Ishikawa (cell line): ENCODE data around the gene ANTXR1.
A peak's percentile ranks its signal among the peaks of the same experiment; 100 is the strongest.

Source experiments
- CEBPB ChIP-seq: IDR thresholded peaks from 2 replicates; pipeline ENCODE4 v1.6.1; 2012
- CREB1 ChIP-seq: IDR thresholded peaks from 2 replicates; pipeline ENCODE4 v1.6.1; 2012; ENCODE audit warnings: low read depth
- EGR1 ChIP-seq: IDR thresholded peaks from 2 replicates; pipeline ENCODE4 v1.6.1; 2012
- EP300 ChIP-seq: IDR thresholded peaks from 2 replicates; pipeline ENCODE4 v1.6.1; 2012; ENCODE audit warnings: borderline replicate concordance
- FOXM1 ChIP-seq: IDR thresholded peaks from 2 replicates; pipeline ENCODE4 v1.6.1; 2012; ENCODE audit warnings: low read depth, borderline replicate concordance
- NFIC ChIP-seq: IDR thresholded peaks from 2 replicates; pipeline ENCODE4 v1.6.1; 2012
- RAD21 ChIP-seq: IDR thresholded peaks from 2 replicates; pipeline ENCODE4 v1.6.1; 2012; ENCODE audit warnings: low read depth
- REST ChIP-seq: IDR thresholded peaks from 2 replicates; pipeline ENCODE4 v1.6.1; 2012; ENCODE audit warnings: low read depth, mild to moderate bottlenecking
- TAF1 ChIP-seq: IDR thresholded peaks from 2 replicates; pipeline ENCODE4 v1.6.1; 2012; ENCODE audit warnings: low read depth, mild to moderate bottlenecking
- TCF12 ChIP-seq: IDR thresholded peaks from 2 replicates; pipeline ENCODE4 v1.6.1; 2012; ENCODE audit warnings: low read depth
- TEAD4 ChIP-seq: IDR thresholded peaks from 2 replicates; pipeline ENCODE4 v1.6.1; 2012
- YY1 ChIP-seq: IDR thresholded peaks from 2 replicates; pipeline ENCODE4 v1.6.1; 2012; ENCODE audit warnings: low read depth
- ZBTB7A ChIP-seq: IDR thresholded peaks from 2 replicates; pipeline ENCODE4 v1.6.1; 2012; ENCODE audit warnings: low read depth
- TF ChIP-seq, protein P1 (sequence below): IDR thresholded peaks from 2 replicates; pipeline ENCODE4 v1.6.1; 2012
- TF ChIP-seq, protein P2 (sequence below): IDR thresholded peaks from 2 replicates; pipeline ENCODE4 v1.6.1; 2012

Gene ANTXR1

GRCh38 chr2:69132960-69133590 is 120.1 kb downstream of the ANTXR1 start:
- TF ChIP-seq, protein P1, sequence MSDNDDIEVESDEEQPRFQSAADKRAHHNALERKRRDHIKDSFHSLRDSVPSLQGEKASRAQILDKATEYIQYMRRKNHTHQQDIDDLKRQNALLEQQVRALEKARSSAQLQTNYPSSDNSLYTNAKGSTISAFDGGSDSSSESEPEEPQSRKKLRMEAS: no peak
- no peak for TF ChIP-seq YY1

DNA sequence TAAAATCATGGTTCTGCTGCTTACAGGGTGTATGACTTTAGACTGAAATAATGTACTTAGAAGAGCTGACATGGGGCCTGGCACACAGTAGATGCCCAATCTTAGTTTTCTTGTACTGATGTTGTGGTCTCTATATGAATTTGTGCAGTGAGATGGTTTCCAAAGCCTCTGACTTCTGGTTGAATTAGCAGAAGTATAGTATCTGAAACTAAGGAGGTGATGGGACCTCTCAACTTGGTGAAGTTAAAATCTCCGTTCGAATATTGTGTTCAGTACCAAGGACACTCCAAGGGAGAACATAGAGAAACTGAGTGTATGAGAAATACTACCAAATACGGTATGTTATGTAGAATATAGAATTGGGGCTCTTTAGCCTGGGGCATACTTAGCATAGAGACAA is 120.9 kb downstream of the ANTXR1 start:
- TF ChIP-seq CREB1 (no peak), ZBTB7A (no peak), NFIC (no peak)

GRCh38 chr2:69134306-69134945 is 121.4 kb downstream of the ANTXR1 start:
- TF ChIP-seq, protein P1: no peak
- TF ChIP-seq NFIC (no peak), EP300 (no peak)

DNA sequence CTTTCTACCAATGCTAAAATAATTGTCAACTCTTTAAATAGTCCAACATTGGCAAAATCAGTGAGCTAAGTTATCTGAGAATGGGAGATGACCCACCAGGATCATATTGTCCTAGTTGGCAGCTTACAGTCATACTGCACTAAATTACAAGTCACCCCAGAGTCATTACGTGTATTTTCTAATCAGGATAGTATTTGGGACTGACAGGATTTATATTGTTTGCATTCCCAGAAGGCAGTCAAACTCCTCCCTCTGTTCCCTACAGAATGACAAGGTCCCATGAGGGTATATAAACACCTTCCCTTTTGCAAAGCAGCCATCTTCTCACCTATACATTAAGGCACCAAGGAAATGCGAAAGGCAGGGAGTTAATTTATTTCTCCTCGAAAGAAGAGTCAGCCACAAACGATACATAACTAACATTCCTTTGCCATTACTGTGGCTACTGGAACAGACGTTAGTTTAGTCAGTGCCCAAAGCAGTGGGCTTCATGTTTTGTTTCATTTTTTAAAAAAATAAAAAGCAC is 125.3 kb downstream of the ANTXR1 start:
- TF ChIP-seq CEBPB (no peak), EP300 (peak; percentile 30; the same call in 1 of the 2 replicates), TEAD4 (peak; percentile 75)

DNA sequence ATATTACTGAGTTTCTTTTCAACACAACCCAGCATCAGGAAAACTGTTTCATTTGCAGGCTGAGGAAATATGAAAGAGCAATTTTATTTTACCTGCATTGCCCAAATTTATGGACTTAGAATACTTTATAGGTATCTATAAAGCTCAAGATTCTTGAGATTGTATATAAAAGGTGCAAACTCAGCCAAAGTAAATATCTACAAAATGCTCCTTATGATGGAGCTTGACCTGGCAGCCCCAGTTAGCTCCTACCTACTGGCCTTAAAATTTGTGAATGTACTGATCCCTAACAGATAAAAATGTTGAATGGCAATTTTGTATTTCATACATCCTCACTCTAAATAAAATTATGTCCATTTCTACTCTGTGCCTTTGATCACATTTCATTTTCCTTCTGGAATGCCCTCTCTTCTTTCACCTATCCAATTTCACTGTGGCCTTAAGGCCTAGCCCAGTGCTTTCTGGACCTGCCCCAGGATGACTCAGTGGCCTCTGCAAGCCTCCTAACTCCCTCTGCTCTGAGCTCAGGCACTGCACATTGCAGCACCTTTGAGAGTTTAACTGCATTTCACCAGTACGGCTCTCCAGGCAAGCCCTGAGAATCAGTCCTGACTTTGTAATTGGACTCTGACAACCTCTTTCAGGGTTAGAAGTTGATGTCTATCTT is 125.9 kb downstream of the ANTXR1 start:
- TF ChIP-seq CEBPB (no peak), EP300 (peak; percentile 31; the same call in 1 of the 2 replicates), CREB1 (no peak), NFIC (no peak), TAF1 (no peak), REST (no peak), FOXM1 (no peak), TEAD4 (0 out of 2 replicates have a peak, but pooled peaks have one; percentile 18), RAD21 (peak; percentile 13; the same call in 1 of the 2 replicates), ZBTB7A (no peak), EGR1 (no peak), TCF12 (no peak), YY1 (no peak)
- TF ChIP-seq, protein P2, sequence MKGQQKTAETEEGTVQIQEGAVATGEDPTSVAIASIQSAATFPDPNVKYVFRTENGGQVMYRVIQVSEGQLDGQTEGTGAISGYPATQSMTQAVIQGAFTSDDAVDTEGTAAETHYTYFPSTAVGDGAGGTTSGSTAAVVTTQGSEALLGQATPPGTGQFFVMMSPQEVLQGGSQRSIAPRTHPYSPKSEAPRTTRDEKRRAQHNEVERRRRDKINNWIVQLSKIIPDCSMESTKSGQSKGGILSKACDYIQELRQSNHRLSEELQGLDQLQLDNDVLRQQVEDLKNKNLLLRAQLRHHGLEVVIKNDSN: no peak
- TF ChIP-seq, protein P1: peak; percentile 22; the same call in 1 of the 2 replicates

GRCh38 chr2:69139778-69140670 is 127.0 kb downstream of the ANTXR1 start:
- TF ChIP-seq ZBTB7A (no peak), YY1 (no peak), TEAD4 (no peak), RAD21 (no peak), EGR1 (no peak), CREB1 (no peak), REST (no peak), TCF12 (no peak), EP300 (no peak), TAF1 (no peak), FOXM1 (no peak), CEBPB (no peak), NFIC (no peak)
- TF ChIP-seq, protein P2: no peak
- TF ChIP-seq, protein P1: no peak
